Coronary artery (tissue), 2 donors: ENCODE data around the gene FCHSD1.

Experiments used
- DNase-seq: peaks from one replicate; pipeline ENCODE4 v3.0.0-alpha.2; 2017; ENCODE audit warnings: low spot score
- H3K27ac ChIP-seq, 2 donors: fragments of 200-600 bp; sonication (generic); one replicate each; pipeline ENCODE4 v1.5.1; 2016 to 2019
- H3K4me3 ChIP-seq: fragments of 200-600 bp; sonication (generic); 2 replicates; pipeline ENCODE4 v1.5.1; 2016; ENCODE audit warnings: mild to moderate bottlenecking, moderate library complexity
- CTCF ChIP-seq: fragments of 200-600 bp; sonication (generic); IDR thresholded peaks from one replicate; pipeline ENCODE4 v1.5.1; 2019; ENCODE audit warnings: antibody characterized with exemption

The FCHSD1 gene

GRCh38 chr5:141650851-141651727 lies at the start of gene FCHSD1:
TSS of gene FCHSD1 (minus strand) at chr5:141651418. CDS start at chr5:141651368, 50 bp downstream.
- TF ChIP-seq CTCF = no peak
- Histone ChIP-seq H3K27ac (peak within 1 kb of the TSS in 1 of 2 donors; percentile 81), H3K4me3 (peak within 1 kb of the TSS; percentile 85)
- peak; percentile 95 for DNase-seq

- Histone ChIP-seq H3K4me3 (no peak overlapping the region), H3K27ac (no peak overlapping the region)
- DNase-seq = no peak
- TF ChIP-seq CTCF = no peak
Measured at GRCh38 chr5:141697586-141697985, 46.4 kb upstream of the FCHSD1 start.

GRCh38 chr5:141696431-141696830 lies 45.2 kb upstream of the FCHSD1 start:
- no peak for DNase-seq
- Histone ChIP-seq H3K4me3 (no peak overlapping the region), H3K27ac (no peak overlapping the region)
- TF ChIP-seq CTCF = no peak

DNA sequence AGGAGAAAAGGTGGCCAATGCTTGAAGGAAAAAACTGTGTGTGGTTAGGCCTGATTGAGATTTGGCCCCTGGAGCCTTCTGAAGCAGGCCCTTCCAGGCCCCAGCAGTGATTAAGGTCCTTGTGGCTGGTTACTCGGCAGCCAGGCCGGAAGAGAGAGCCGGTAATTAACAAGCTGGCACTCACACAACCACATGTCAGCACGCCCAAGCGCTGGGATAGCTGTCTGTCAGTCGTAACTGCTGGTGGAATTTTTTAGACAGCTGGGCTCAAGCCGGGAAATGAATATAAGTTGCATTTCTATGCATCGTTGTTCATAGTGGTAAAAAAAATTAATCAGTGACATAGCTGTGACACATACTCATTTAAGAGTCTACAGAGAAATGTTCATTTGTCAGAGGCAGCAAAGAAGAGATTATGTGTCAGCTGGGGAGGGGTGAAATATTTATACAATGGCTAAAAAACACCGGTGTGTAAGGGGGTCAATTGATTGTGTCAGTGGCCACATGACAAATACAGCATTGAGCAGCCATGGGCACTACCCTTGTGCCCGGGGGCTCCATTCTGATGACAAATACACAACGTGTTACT lies 44.5 kb upstream of the FCHSD1 start:
- DNase-seq = no peak
- no peak overlapping the region for H3K27ac ChIP-seq
- H3K4me3 ChIP-seq = no peak overlapping the region
- no peak for TF ChIP-seq CTCF

DNA sequence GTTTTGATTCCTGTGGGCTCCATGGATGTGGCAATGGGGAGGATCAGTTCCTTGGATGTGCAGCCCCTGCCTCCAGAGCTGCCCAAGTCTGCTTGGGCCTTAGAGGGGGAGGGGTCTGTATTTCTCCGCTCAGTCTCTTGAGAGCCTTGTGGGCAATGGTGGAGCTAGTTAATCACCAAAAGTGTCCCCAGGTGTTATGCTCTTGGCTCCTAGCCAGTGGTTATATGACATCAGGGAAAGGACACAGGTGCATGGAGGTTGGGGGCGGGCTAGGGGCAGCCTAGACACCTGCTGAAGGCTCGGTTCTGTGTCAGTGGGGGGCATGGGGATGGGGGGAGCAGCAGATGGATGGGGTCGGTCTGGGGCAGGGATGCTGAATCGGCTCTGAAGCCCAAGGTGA lies 43.3 kb upstream of the FCHSD1 start:
- DNase-seq = no peak
- no peak overlapping the region for H3K4me3 ChIP-seq
- H3K27ac ChIP-seq = no peak overlapping the region
- TF ChIP-seq CTCF = no peak

GRCh38 chr5:141692919-141693725 lies 41.9 kb upstream of the FCHSD1 start:
- Histone ChIP-seq H3K4me3 (no peak overlapping the region), H3K27ac (no peak overlapping the region)
- no peak for DNase-seq
- TF ChIP-seq CTCF = no peak
